ENCODE measurements around the gene HINT3. TPM values are rescaled to one million over a fixed set of nuclear protein-coding genes. Genes with fewer than 3 reads are reported as not detected.
A peak's percentile ranks its signal among the peaks of the same experiment; 100 is the strongest.

Gene HINT3
- total and polyA plus RNA-seq, 2 of the 13 experiments (the other 11 are each of a cell fraction or from before 2014, with no cell fraction given): 3.1 to 22.8 TPM

DNA sequence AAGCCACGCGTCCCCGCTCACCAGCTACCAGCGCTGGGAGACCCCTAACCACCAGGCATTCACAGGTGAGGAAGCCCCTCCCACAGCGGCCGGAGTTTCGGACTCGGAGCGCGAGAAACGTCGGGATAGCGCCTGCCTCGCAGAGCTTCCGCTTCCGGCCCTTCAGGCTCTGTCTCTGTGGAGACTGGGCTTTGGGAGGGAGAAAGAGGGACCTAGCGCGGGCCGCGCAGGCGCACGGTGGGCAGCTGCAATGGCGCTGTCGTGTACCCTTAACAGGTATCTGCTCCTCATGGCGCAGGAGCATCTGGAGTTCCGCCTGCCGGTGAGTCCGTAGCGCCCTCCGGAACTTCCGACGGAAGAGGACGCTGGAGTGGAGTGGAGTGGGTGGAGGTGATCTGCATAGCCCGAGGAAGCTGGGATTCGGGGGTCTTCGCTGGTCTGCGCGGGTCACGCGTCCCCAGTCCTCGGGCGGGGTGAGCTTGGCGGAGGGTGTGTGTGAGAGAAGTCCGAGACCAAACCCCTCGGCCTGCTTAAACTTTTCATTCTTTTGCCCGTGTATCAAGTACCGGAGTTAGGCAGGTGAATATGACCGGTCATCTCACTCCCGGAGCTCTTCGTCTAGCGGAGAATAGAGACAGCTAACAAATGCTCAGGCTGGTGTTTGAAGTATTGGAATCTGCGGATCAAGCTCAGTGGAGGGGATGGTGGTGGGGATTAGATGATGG, 29.9 kb downstream of the HINT3 start, which contains the start of gene TRMT11 (continued):
- TF ChIP-seq TBX3 (IDR thresholded peaks at IDR 0.05; ENCODE audit: borderline replicate concordance) (no peak), DNMT3B (CRISPR knock-in tag; conservative IDR thresholded peaks at IDR 0.05) (peak; percentile 91), SRSF9 (IDR thresholded peaks at IDR 0.05; ENCODE audit: borderline replicate concordance, insufficient read depth, low read depth, low read length, poor library complexity, severe bottlenecking) (no peak), CEBPB (IDR thresholded peaks at IDR 0.05; ENCODE audit: borderline replicate concordance, low read depth, low read length) (no peak), NR1H2 (CRISPR knock-in tag; IDR thresholded peaks at IDR 0.05; ENCODE audit: borderline replicate concordance, low read depth) (peak; percentile 79; the same call in 1 of the 2 replicates), ZNF674 (CRISPR knock-in tag; IDR thresholded peaks at IDR 0.05; ENCODE audit: low read depth) (no peak), ZNF33B (CRISPR knock-in tag; IDR thresholded peaks at IDR 0.05) (peak; percentile 76; the same call in 1 of the 2 replicates), FOXK1 (CRISPR knock-in tag; IDR thresholded peaks at IDR 0.05; ENCODE audit: borderline replicate concordance, low read depth) (peak; percentile 9; the same call in 1 of the 2 replicates), ZNF749 (CRISPR knock-in tag; IDR thresholded peaks at IDR 0.05; ENCODE audit: borderline replicate concordance) (peak; percentile 94), STAT5B (CRISPR knock-in tag; IDR thresholded peaks at IDR 0.05) (peak; percentile 13; the same call in 1 of the 2 replicates), CCAR2 (optimal IDR thresholded peaks at IDR 0.05; ENCODE audit: low read depth, low read length) (peak; percentile 1), SAFB2 (CRISPR knock-in tag; IDR thresholded peaks at IDR 0.05; ENCODE audit: borderline replicate concordance, low read depth) (no peak; the same call in 1 of the 2 replicates), ZNF747 (CRISPR knock-in tag; IDR thresholded peaks at IDR 0.05; ENCODE audit: borderline replicate concordance) (peak; percentile 96; the same call in 1 of the 2 replicates), IRX3 (CRISPR knock-in tag; IDR thresholded peaks at IDR 0.05; ENCODE audit: borderline replicate concordance, low read depth) (peak; percentile 29; the same call in 1 of the 2 replicates), NR3C1 (CRISPR knock-in tag; IDR thresholded peaks at IDR 0.05) (no peak), ZNF556 (CRISPR knock-in tag; IDR thresholded peaks at IDR 0.05; ENCODE audit: borderline replicate concordance) (peak; percentile 88; the same call in 1 of the 2 replicates), HDAC2 (CRISPR knock-in tag; IDR thresholded peaks at IDR 0.05) (no peak; the same call in none of the 2 replicates), ZNF34 (CRISPR knock-in tag; IDR thresholded peaks at IDR 0.05; ENCODE audit: borderline replicate concordance) (0 out of 2 replicates have a peak, but pooled peaks have one; percentile 29), EZH2 (conservative IDR thresholded peaks at IDR 0.05; ENCODE audit: low read depth, low read length) (no peak), GATAD2A (CRISPR knock-in tag; IDR thresholded peaks at IDR 0.05) (peak; percentile 75)
- TF ChIP-seq, protein P1, sequence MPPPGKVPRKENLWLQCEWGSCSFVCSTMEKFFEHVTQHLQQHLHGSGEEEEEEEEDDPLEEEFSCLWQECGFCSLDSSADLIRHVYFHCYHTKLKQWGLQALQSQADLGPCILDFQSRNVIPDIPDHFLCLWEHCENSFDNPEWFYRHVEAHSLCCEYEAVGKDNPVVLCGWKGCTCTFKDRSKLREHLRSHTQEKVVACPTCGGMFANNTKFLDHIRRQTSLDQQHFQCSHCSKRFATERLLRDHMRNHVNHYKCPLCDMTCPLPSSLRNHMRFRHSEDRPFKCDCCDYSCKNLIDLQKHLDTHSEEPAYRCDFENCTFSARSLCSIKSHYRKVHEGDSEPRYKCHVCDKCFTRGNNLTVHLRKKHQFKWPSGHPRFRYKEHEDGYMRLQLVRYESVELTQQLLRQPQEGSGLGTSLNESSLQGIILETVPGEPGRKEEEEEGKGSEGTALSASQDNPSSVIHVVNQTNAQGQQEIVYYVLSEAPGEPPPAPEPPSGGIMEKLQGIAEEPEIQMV (CRISPR knock-in tag; IDR thresholded peaks at IDR 0.05; ENCODE audit: low read depth): peak; percentile 60; the same call in 1 of the 2 replicates
- TF ChIP-seq, protein P2, sequence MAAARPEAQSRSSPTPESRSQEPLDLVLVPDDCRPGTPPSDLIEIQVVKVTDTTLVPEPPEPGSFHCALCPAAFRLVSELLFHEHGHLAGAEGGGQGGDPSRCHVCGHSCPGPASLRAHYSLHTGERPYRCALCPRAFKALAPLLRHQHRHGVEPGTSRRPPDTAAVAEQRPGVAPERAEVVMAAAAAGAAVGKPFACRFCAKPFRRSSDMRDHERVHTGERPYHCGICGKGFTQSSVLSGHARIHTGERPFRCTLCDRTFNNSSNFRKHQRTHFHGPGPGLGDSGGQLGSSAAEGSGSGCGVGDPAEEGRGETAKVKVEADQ (CRISPR knock-in tag; IDR thresholded peaks at IDR 0.05; ENCODE audit: borderline replicate concordance): peak; percentile 80; the same call in 1 of the 2 replicates
- TF ChIP-seq, protein P3, sequence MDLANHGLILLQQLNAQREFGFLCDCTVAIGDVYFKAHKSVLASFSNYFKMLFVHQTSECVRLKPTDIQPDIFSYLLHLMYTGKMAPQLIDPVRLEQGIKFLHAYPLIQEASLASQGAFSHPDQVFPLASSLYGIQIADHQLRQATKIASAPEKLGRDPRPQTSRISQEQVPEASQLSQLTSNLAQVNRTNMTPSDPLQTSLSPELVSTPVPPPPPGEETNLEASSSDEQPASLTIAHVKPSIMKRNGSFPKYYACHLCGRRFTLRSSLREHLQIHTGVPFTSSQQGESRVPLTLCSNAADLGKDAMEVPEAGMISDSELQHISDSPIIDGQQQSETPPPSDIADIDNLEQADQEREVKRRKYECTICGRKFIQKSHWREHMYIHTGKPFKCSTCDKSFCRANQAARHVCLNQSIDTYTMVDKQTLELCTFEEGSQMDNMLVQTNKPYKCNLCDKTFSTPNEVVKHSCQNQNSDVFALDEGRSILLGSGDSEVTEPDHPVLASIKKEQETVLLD (CRISPR knock-in tag; IDR thresholded peaks at IDR 0.05; ENCODE audit: low read depth): peak; percentile 66; the same call in 1 of the 2 replicates
- TF ChIP-seq, protein P4, sequence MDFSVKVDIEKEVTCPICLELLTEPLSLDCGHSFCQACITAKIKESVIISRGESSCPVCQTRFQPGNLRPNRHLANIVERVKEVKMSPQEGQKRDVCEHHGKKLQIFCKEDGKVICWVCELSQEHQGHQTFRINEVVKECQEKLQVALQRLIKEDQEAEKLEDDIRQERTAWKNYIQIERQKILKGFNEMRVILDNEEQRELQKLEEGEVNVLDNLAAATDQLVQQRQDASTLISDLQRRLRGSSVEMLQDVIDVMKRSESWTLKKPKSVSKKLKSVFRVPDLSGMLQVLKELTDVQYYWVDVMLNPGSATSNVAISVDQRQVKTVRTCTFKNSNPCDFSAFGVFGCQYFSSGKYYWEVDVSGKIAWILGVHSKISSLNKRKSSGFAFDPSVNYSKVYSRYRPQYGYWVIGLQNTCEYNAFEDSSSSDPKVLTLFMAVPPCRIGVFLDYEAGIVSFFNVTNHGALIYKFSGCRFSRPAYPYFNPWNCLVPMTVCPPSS (IDR thresholded peaks at IDR 0.05): no peak
